HG02884 (cell line): ENCODE measurements around the gene KPTN.

Experiments
- ATAC-seq: cut with Tn5 transposase; IDR thresholded peaks from one replicate; pipeline ENCODE4 v1.9.1; 2021; ENCODE audit warnings: mild to moderate bottlenecking, moderate library complexity; ENCODE audit not compliant: unreplicated experiment

Gene KPTN

DNA sequence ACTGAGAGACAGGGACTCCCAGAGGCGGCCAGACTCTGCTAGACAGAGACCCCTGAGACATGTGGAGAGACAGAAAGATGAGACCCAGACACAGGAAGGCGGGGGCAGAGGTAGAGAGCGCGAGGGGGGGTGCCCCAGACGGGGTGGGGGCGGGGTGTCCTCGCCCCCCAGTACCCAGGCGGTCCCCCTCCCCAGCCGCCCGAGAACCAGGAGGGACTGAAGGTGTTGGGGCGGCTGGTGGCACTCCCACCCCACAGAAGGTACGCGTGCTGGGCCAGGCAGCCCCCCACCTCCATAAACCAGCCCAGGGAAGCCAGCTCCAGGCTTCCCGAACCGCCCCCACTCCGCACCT lies 12.7 kb downstream of the KPTN start:
- ATAC-seq: no peak

DNA sequence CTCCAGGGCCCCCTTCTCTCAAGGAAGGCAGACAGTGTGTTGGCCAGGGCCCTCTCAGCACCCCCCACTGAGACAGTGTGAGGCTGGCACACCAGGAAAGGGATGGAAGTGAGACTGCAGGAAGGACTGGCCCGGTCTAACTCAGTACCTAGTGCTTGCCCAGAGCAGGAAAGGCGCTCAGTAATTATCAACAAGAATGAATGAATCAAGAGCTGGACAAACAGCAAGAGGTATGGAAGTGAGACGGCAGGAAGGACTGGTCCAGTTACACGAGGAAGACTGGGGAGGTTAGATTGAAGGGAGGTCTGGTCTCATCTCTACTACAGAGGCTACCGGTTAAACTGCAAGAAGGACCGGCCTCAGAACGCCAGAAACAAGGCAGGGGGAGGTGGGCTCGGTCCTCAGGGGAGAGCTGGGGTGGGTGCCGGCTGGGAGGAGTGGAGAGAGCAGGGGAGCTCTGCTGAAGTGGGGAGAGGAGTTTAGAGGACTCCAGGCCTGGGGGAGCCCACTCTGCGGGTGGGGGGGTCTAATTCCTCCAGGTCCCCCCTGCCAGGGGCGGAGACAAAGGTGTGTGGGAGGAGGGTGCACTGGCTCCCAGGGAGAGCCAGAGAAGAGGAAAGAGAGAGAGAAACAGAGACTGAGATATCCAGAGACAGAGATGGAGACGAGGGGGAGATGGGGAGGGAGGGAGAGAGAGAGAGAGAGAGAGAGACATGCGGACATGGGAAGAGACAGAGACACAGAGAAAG lies 13.4 kb downstream of the KPTN start:
- no peak for ATAC-seq

DNA sequence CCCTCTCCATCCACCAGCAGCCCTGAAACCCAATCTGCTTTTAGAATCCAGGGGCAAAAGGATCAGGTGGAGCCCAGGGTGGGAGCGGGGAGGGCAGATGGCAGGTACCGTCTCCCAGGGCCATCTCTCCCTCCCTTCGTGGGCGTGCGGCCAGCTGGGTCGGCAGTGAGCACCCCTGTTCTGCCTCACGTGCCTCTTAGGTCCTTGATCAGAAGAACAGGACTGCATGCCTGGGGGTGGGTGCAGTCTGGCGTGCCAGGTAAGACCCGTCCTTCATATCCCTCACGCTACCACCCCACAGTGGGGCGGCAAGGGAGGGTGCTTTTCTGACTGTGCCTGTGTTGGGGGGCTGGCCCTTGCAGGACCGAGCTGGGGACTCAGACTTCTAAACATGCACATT lies 14.3 kb downstream of the KPTN start:
- no peak for ATAC-seq

DNA sequence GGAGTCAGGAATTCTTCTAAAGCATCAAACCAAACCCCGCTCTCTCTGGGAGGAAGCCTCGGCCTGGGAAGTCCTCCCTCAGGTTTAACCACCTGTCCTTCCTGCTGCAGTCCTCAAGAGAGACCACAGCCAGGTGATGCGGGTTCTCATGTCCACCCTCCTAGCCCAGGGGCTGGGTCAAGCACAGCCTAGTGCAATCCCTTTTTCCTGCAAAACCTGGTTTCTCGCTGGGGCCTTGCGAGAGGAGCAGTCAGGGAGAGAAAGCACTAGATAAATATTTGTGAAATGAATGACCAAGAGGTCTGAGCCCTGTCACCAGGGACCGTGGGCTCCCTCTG lies 14.7 kb downstream of the KPTN start:
- no peak for ATAC-seq

DNA sequence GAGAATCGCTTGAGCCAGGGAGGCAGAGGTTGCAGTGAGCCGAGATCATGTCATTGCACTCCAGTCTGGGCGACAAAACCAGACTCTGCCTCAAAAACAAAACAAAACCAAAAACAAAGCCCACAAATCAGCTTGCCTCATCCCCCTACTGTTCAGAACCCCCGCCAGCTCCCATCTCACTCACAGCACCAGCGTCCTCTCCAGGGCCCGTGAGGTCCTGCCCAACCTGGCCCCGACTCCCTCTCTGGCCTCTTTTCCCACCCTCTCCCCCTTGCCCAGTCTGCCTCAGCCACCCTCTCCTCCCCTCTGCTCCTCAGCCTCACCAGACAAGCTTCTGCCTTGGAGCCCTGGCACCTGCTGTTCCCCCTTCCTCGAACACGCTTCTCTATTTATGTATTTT lies 16.1 kb downstream of the KPTN start:
- no peak for ATAC-seq

DNA sequence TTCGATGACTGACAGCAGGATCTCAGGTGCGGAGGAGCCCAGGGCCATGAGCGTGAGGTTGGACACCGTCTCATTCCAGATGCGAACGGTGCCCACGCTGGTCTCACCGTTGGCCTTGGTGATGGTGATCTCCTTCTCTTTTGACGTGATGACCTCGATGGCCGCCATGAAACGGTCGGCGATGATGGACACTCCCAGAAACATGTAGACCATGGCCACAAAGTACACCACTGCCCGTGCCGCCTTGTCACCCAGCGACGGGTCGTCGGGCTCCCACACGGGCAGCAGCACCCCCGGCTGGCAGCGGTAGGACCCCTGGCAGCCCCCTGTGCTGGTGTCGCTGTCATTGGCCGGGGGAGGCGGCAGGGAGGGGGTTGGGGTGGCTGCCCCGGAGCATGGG lies 18.1 kb downstream of the KPTN start:
- ATAC-seq: no peak

DNA sequence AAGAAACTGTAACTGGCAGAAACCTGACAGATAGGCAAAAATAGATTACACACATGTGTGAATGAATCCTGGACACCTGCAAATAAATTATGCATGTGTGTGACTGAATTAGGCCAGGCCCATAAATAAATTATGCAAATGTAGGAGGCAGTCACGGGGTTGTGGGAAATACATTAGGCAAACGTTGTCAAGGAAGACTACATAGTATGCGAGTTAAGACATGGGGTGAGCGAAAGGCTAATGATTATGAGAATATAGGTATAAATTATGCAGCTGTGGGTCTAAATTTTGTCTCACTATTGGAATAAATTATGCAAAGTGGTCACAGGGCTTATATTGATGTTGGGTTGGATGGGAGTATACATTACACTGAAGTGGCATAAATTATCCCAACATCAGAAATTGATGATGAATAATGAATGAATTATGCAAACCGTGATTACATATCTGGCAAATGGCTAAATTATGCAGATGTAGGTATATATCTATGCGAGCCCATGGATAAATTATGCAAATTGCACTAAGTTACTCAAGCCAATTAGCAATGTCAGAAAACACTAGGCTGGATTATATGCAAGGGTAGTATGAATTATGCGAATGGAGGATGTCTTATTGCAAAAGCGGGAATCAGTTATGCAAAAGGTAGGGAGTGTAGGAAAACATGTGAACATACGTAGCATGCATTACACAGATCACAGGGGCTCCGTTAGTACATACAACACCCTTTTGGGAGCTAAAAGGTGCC lies 19.2 kb downstream of the KPTN start:
- ATAC-seq: no peak

DNA sequence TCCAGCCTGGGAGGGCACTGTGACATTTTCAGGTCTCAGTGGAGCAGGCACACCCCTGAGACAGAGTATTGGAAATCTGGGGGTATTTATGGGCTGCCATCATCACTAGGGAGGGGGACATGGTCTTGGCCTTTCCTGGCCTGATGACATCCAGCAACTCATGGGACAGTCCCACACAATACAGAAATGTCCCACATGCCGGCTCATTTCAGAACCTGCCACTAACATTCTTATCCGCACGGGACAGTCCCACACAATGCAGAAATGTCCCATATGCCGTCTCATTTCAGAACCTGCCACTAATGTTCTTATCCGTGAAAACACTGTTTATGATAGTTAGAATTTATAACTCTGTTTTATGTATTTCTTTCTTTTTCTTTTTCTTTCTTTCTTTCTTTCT lies 22.1 kb downstream of the KPTN start:
- ATAC-seq: no peak

DNA sequence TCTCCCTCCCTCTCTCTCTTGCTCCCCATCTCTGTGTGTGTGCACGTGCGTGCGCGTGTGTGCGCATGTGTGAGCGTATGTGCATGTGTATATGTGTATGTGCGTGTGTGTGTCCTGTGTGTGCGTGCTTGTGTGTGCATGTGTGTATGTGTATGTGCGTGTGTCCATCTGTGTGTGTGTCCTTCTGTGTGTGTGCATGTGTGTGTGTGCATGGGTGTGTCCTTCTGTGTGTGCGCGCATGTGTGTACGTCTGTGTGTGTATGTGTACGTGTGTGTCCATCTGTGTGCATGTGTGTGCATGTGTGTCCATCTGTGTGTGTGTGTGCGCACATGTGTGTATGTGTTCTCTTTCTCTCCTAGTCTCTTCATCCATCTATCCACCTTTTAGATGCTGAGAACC lies 24.5 kb downstream of the KPTN start:
- no peak for ATAC-seq

DNA sequence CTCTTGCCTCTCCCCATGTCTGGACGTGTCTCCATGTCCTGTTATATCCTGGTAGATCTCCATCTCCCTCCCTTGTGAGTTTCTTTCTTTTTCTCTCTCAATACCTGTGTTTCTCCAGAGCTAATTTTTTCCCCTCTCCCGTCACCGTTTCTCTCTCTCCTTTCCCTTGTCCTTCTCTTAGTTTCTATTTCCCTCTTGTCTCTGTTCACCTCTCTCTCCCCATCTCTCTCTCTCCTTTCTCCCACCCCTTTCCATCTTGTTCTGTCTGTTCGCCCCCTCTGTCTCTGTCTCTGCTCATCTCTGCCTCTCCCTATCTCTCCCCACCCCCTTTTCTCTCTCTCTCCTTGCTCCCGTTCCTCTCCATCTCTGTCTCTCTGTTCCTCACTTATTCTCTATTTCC lies 25.3 kb downstream of the KPTN start:
- ATAC-seq: no peak

DNA sequence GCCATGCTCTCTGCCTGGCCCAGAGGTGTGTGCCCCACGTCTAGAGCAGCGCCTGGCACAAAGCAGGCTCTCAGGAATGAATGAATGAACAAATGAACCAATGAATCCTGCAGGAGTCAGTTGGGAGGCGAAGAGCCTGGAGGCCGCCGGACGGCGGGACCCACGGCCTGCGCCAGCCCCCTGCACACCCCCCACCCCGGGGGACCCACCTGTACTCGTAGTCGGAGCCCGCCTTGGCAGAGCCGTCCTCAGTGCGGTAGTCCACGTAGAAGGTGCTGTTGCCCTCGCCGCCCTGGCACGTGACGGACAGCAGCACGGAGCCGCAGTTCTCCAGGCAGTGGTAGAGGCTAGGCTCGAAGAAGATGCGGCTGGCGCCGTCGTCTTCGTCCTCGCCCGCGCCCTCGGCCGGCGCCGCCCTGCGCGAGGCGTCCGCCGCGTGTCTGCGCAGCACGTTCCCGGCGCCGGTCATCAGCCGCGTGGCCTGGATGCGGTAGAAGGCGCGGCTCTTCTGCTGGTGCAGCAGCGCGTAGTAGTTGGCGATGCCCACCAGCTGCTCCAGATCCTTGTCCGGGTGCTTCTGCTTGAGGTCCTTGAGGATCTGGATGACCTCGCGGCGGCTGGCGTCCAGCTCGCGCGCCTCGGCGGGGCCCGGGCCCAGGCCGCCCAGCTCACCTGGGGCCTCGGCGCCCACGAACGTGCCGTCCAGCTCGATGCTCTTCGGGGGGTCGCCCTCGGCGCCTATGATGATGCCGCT lies 27.1 kb downstream of the KPTN start:
- no peak for ATAC-seq

DNA sequence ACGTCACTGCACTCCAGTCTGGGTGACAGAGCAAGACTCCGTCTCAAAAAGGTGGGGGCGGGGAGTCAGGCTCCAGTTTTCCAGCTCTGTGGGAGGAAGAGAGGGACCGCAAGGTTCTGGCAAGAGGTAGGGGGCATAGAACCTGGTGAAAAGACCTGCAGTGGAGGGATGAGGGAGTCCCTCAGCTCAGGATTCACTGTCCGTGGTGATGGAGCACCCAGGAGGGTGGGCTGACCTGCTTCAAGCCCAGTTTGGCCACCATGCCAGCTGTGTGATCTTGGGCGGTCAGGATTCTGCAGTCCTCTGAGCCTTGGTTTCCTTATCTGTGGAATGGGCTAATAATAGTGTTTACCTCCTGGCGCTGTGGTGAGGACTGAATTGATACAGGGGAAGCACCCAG lies 33.5 kb downstream of the KPTN start:
- no peak for ATAC-seq

DNA sequence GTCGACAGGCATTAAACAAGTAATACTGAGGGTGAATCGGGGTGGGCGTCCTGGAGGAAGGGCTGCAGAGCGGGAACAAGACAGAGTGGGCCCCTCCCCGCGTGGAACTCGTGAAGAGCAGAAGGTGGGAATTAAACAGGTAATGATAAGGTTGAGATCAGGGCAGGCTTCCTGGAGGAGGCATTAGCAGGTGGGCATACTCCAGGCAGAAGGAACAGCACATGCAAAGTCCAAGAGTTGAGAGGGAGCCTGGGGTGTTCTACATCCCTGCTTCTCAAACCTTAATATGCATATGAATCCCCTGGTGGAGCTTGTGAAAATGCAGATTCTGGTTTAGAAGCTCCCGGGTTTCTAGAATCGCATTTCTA lies 35.7 kb downstream of the KPTN start:
- ATAC-seq: no peak

DNA sequence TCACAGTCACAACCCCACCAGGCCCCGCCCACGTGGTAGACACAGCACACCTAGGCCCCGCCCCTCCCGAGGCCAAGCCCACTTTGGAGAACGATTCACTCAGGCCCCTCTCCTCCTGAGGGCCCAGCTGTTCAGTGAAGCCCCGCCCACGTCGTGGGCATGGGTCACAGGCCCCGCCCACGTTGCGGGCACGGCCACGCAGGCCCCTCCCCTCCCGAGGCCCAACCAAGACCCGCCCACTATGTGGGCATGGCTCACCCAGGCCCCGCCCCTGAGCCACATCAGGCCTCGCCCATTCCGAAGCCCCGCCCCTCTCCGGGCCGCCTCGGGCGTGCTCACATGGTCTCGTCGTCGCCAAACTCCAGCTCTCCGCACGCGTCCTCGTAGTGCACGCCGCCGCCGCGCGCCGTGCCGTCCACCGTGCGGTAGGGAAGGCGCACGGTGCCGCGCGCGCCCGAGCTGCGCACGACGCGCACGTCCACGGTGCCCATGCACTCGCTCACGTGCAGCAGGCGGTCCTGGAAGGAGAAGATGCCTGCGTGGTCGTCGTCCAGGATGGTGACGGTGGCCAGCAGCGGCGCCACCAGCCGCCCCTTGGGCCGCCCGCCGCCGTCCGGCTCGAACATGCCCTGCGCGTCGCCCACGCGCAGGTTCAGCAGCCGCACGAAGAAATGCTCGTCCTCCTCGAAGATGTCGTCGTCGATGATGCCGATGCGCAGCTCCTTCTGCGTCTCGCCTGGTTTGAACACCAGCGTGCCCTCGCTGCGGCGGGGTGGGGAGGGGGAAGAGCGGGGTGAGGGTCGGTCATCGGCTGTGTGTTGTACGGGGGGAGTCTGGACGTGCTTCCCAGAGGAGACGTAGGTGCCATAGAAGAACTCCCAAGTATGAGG lies 36.3 kb downstream of the KPTN start:
- ATAC-seq: no peak

DNA sequence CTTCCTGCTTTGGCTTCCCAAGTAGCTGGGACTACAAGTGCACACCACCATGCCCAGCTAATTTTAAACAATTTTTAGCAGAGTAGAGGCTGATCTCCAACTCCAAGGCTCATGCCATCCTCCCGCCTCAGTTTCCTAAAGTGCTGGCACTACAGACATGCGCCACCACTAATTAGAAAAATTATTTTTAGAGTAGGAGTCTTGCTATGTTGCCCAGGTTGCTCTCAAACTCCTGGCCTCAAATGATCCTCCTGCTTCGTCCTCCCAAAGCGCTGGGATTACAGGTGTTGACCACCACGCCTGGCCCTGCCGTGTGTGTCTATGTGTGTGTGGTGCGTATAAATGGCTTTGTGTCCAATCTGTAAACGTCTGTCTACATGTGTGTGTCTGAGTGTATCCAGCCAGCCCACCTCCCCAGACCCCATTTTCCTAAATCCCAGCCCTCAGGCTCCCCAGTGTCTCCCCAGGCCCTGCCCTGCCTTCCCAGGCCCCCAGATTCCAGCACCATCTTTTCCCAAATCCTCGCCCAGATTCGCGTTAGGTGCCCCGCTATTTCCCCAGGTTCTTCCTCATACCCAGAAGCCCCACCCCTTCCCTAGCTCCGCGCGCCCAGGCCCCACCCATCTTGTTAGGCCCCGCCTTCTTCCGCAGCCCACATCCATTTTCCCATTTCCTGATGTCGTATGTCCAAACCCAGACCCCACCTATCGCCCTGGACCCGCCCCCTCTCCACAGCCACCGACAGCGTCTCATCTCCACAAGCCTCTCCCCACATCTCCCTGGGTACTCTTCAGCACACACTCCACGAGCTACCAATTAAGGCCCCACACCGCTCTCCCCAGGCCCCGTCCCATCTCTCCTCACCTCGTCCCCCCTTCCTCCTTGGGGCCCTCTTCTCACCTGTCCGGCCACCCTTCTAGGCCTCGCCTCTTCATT lies 37.2 kb downstream of the KPTN start:
- ATAC-seq: no peak

DNA sequence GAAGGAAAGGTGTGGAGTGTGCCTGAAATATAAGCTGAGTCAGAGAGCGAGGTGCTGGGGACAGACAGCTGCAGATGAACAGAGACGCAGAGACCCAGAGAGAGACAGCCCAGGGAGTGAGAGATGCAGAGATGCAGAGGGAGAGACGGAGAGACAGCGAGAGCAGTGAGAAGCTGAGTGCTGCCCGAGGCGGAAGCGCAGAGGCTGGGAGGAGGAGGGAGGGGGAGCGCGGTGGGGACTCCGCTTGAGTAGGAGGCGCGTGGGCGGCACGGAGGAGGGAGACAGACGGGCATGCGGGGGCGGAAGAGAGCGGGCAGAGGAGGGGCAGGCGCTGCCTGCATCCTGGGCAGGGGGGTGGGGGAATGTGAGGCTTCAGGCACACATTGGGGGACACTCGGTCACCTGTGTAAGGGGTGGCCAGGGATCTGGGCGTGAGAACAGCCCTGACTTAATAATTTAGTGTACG lies 38.0 kb downstream of the KPTN start:
- ATAC-seq: no peak

DNA sequence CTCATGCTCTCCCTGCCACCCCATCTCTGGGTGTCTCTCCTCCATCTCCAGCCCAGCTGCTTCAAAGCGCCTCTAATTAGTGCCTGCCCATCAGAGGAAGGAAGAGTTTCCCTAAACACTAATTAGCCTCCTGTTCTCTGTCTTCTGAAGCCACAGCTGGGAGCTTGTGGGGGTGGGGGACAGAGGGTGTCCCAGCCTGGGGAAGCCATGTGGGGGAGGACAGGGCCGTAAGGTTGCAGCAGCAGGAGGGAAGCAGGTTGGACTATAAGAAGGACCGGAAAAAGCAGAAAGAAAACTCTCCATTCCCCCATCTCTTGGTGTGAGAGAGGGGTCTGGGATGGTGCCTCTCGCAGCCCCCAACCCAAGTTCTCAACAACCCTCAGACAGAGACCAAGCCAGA lies 38.5 kb downstream of the KPTN start:
- no peak for ATAC-seq

DNA sequence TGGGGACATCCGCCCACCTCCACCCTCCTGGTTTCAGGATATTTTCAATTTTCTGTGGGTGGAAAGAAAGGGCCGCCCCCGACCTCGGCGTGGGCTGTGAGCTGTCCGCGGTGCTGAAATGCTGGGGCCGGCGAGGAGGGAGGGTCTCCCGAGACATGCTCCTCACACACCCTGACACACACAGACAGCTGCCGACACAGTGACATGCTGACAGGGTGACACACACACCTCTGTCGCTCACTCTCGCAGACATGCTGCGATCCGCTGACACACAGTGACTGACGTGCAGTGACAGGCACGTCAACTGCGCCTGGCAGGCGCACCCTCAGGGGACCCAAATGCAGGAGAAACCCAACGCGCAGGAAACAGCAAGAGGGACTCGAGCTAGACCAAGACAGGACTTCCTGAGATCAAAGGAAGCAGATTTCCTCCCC lies 39.6 kb downstream of the KPTN start:
- no peak for ATAC-seq

DNA sequence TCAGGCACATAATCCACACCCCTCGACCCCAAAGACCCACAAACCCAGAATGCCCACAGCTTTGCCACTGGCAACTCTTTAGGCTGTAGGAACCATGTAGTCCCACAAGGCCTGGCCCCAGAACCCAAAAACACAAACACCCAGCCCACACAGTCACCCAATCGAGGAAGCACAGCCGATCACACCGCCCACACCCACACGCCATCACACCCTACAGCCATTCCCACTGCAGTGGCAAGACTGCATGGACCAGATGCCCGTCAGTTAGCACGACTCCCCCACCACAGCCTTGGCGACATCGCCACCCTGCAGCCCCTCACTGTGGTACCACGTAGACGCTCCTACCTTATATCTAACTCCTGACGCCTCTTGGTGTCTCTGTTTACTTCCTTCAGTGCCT lies 40.7 kb downstream of the KPTN start:
- ATAC-seq: no peak

DNA sequence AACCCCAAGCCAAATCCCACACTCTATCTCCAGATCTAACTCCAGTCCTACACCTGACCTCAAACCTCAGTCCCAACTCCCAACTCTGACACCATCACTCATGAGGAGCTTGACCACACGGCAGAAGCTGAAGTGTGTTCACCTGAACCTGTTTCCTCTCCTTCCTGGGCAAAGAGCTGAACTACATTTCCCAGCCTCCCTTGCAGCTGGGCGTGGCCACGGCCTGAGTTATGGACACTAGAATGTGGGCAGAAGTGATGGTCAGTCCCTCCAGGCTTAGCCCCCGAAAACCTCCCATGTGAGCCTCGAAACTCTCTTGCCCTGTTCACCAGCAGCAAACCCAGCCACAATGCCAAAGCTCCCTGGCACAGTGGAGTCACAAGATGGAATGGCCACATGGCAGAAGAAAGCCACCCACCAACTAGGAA lies 45.2 kb downstream of the KPTN start:
- ATAC-seq: no peak
